Natural killer cell treated with Interleukin-12 subunit alpha and Interleukin-12 subunit beta and Interleukin-15 and Interleukin-18, amount 100 ng/mL, for 72 hours (primary cell): ENCODE results near the gene PAM. TPM values are rescaled to one million over a fixed set of nuclear protein-coding genes. Genes with fewer than 3 reads are reported as not detected.
A peak's percentile ranks its signal among the peaks of the same experiment; 100 is the strongest.
"Not testable (repeated sequence)": the region's sequence is repeated elsewhere in the genome, so short reads cannot be mapped to it uniquely, and the experiment has no call there.

Experiments
- ATAC-seq, 2 donors: fragments of 150-1000 bp; cut with Tn5 transposase in 1 of 2; sonication (Bioruptor Pico), chemical (Tn5 transposase) in 1 of 2; 2 replicates each; pipeline ENCODE4 v1.10.0; 2021
- DNase-seq: peaks from one replicate; pipeline ENCODE4 v3.0.0; 2022; ENCODE audit warnings: low spot score
- H3K27ac Mint-ChIP-seq, 2 donors: 1 replicate in 1 of 2; 2 replicates in 1 of 2; pipeline ENCODE4 v1.8.0; 2022; ENCODE audit warnings: mixed read lengths in 2 of 2, mild to moderate bottlenecking in 1 of 2, moderate library complexity in 1 of 2
- H3K27me3 Mint-ChIP-seq, 2 donors: 1 replicate in 1 of 2; 2 replicates in 1 of 2; pipeline ENCODE4 v1.8.0; 2022; ENCODE audit warnings: mixed read lengths in 2 of 2
- H3K36me3 Mint-ChIP-seq: one replicate; pipeline ENCODE4 v1.8.0; 2022; ENCODE audit warnings: mixed read lengths
- H3K4me1 Mint-ChIP-seq, 2 donors: 1 replicate in 1 of 2; 2 replicates in 1 of 2; pipeline ENCODE4 v1.8.0; 2022; ENCODE audit warnings: low read depth in 2 of 2, mixed read lengths in 2 of 2, mild to moderate bottlenecking in 1 of 2
- H3K4me3 Mint-ChIP-seq: one replicate; pipeline ENCODE4 v1.8.0; 2022; ENCODE audit warnings: mixed read lengths
- H3K9me3 Mint-ChIP-seq: 2 replicates; pipeline ENCODE4 v1.8.0; 2022; ENCODE audit warnings: mixed read lengths
- total RNA-seq, 2 donors: library from RNA; stranded (reverse); gene quantifications; one replicate each; pipeline ENCODE4 v1.2.3, GENCODE V29; 2022

PAM gene
- total RNA-seq, 2 donors from 2014 or later, result 86.3 to 124 TPM

GRCh38 chr5:102737805-102738469 lies 17.2 kb upstream of the PAM start:
- no peaks in the 10 kb centered on the region for H3K36me3 Mint-ChIP-seq
- peaks cover 8 to 9% of the 10 kb centered on the region in 2 donors for H3K27me3 Mint-ChIP-seq
- H3K4me1 Mint-ChIP-seq, result no peaks in the 10 kb centered on the region
- no peaks in the 10 kb centered on the region for H3K9me3 Mint-ChIP-seq
- DNase-seq, result no peak
- H3K4me3 Mint-ChIP-seq, result no peak overlapping the region
- no peak for ATAC-seq
- no peak overlapping the region for H3K27ac Mint-ChIP-seq

GRCh38 chr5:102740515-102740914 lies 14.6 kb upstream of the PAM start:
- no peak overlapping the region for H3K4me3 Mint-ChIP-seq
- no peak overlapping the region for H3K27ac Mint-ChIP-seq
- DNase-seq (no peak), ATAC-seq (no peak)
- H3K4me1 Mint-ChIP-seq, result no peaks in the 10 kb centered on the region
- H3K36me3 Mint-ChIP-seq, result no peaks in the 10 kb centered on the region
- H3K27me3 Mint-ChIP-seq, result peaks cover 7 to 8% of the 10 kb centered on the region in 2 donors
- no peaks in the 10 kb centered on the region for H3K9me3 Mint-ChIP-seq

DNA sequence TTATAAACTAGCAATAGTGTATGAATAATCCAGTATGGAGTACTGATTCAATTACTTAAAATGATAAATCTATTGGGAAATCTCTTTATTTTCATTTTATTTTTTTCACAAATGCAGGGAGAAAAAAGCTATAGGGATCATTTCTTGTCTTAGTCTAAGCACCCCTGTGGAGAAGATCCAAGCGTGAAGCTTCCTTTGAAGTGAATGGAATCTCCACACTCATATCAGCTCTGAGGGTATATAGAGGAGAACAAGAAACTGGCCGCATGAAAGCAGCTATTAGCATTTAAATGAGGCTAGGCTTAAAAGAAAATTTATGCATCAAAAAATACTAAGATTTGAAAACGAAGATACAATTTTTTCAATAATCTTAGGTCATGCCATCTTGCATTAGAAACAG lies 12.9 kb upstream of the PAM start:
- H3K27me3 Mint-ChIP-seq, result peaks cover 2 to 6% of the 10 kb centered on the region in 2 donors
- no peak overlapping the region for H3K4me3 Mint-ChIP-seq
- no peaks in the 10 kb centered on the region for H3K9me3 Mint-ChIP-seq
- ATAC-seq, result no peak
- H3K27ac Mint-ChIP-seq, result no peak overlapping the region
- H3K4me1 Mint-ChIP-seq, result peaks cover 4% of the 10 kb centered on the region in 2 donors
- no peaks in the 10 kb centered on the region for H3K36me3 Mint-ChIP-seq
- no peak for DNase-seq

DNA sequence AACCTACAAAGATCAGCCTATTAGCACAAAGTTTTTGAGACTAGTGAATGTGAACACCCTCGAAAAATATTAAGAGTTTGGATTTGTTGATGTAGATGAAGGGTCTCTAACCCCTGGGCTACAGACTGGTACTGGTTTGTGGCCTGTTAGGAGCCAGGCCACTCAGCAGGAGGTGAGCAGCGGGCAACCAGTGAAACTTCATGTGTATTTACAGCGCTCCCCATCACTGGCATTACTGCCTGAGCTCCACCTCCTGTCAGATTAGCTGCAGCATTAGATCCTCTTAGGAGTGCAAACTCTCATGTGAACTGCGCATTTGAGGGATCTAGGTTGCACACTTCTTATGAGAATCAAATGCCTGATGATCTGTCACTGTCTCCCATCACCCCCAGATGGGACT lies 11.2 kb upstream of the PAM start:
- Mint-ChIP-seq H3K27ac (no peak overlapping the region), H3K9me3 (no peaks in the 10 kb centered on the region), H3K4me1 (peaks cover 5 to 6% of the 10 kb centered on the region in 2 donors), H3K27me3 (peaks cover 0 to 3% of the 10 kb centered on the region in 2 donors), H3K4me3 (no peak overlapping the region), H3K36me3 (no peaks in the 10 kb centered on the region)
- no peak for DNase-seq
- no peak for ATAC-seq

DNA sequence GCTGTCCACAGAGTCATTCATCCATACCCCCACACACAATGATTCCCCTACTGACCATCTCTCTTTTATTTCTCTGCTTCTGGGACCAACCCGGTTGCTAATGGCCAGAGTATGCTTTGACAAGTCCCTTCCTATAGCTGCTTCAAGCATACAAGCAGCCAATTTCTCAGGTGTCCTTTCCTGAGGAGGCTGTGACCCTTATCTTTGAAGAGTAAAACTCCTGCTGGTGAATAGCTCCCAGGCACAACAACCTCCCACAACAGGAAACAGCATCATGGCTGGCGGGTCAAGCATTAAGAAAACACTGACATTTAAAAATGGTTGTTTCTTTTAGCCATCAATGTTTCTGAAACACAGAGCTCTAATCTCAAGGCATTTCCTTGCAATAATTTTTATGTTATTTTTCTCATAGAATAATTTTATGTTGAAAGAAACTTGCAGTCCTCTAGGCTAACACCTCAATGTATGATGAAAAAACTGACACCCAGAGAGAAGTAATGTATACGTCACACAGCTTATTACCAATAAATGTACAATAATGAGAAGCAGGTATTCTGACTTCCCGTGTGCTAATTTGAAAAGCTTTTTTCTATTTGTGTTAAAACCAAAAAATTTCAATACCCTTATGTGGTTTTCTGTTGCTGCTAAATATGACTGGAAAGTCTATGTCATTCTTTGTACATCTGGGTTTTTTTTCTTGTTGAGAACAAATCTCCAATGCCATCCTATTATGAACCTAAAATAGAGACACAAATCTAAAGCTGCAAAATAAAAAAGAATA lies 7.5 kb upstream of the PAM start:
- peak in 1 of 2 donors; percentile 43 for ATAC-seq
- no peak for DNase-seq
- H3K4me3 Mint-ChIP-seq, result no peak overlapping the region
- peaks cover under 1 to 3% of the 10 kb centered on the region in 2 donors for H3K27me3 Mint-ChIP-seq
- no peaks in the 10 kb centered on the region for H3K36me3 Mint-ChIP-seq
- no peaks in the 10 kb centered on the region for H3K9me3 Mint-ChIP-seq
- H3K27ac Mint-ChIP-seq, result peak overlapping the region in 1 of 2 donors; percentile 28
- peaks cover 5 to 6% of the 10 kb centered on the region in 2 donors for H3K4me1 Mint-ChIP-seq

- ATAC-seq (no peak), DNase-seq (no peak)
- H3K4me3 Mint-ChIP-seq, result no peak overlapping the region
- peaks cover 13 to 21% of the 10 kb centered on the region in 2 donors for H3K4me1 Mint-ChIP-seq
- H3K9me3 Mint-ChIP-seq, result no peaks in the 10 kb centered on the region
- H3K36me3 Mint-ChIP-seq, result no peaks in the 10 kb centered on the region
- H3K27me3 Mint-ChIP-seq, result peaks cover 10 to 11% of the 10 kb centered on the region in 2 donors
- H3K27ac Mint-ChIP-seq, result no peak overlapping the region
These were observed 5.6 kb upstream of the PAM start for GRCh38 chr5:102749416-102750030.

GRCh38 chr5:102750151-102750834 lies 4.8 kb upstream of the PAM start:
- H3K27ac Mint-ChIP-seq, result no peak overlapping the region
- H3K4me1 Mint-ChIP-seq, result peaks cover 16 to 21% of the 10 kb centered on the region in 2 donors

DNA sequence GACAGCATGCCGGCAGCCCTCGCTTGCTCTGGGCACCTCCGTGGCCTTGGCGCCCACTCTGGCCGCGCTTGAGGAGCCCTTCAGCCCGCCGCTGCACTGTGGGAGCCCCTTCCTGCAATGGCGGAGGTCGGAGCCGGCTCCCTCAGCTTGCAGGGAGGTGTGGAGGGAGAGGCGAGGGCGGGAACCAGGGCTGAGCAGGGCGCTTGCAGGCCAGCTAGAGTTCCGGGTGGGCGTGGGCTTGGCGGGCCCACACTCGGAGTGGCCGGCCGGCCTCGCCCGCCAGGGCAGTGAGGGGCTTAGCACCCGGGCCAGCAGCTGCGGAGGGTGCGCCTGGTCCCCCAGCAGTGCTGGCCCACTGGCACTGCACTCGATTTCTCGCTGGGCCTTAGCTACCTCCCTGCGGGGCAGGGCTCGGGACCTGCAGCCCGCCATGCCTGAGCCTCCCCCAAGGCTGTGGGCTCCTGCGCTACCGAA lies 3.2 kb upstream of the PAM start:
- Mint-ChIP-seq H3K4me1 (peaks cover 27 to 28% of the 10 kb centered on the region in 2 donors), H3K27me3 (peaks cover 9 to 11% of the 10 kb centered on the region in 2 donors)
- H3K27ac Mint-ChIP-seq, H3K9me3 Mint-ChIP-seq, ATAC-seq, H3K36me3 Mint-ChIP-seq, DNase-seq, H3K4me3 Mint-ChIP-seq: not testable (repeated sequence)

More at GRCh38 chr5:102750151-102750834, 4.8 kb upstream of the PAM start:
- ATAC-seq, result no peak
- H3K4me3 Mint-ChIP-seq, result no peak overlapping the region
- DNase-seq, result no peak
- H3K9me3 Mint-ChIP-seq, result no peaks in the 10 kb centered on the region
- H3K27me3 Mint-ChIP-seq, result peaks cover 10 to 11% of the 10 kb centered on the region in 2 donors
- H3K36me3 Mint-ChIP-seq, result no peaks in the 10 kb centered on the region

- H3K9me3 Mint-ChIP-seq, result no peaks in the 10 kb centered on the region
- no peak for ATAC-seq
- peak overlapping the region; percentile 44 to 98 for H3K27ac Mint-ChIP-seq
- no peaks in the 10 kb centered on the region for H3K36me3 Mint-ChIP-seq
- H3K27me3 Mint-ChIP-seq, result peaks cover 6 to 11% of the 10 kb centered on the region in 2 donors
- DNase-seq, result no peak
- H3K4me3 Mint-ChIP-seq, result peak overlapping the region; percentile 97
- H3K4me1 Mint-ChIP-seq, result peaks cover 33 to 34% of the 10 kb centered on the region in 2 donors
These were observed 977 bp upstream of the PAM start for GRCh38 chr5:102753889-102754766.

- H3K36me3 Mint-ChIP-seq, result no peaks in the 10 kb centered on the region
- ATAC-seq (peak; percentile 76 to 83), DNase-seq (peak; percentile 83)
- peak overlapping the region; percentile 94 to 98 for H3K27ac Mint-ChIP-seq
- peaks cover 6 to 11% of the 10 kb centered on the region in 2 donors for H3K27me3 Mint-ChIP-seq
- H3K4me3 Mint-ChIP-seq, result peak overlapping the region; percentile 97
- no peaks in the 10 kb centered on the region for H3K9me3 Mint-ChIP-seq
- H3K4me1 Mint-ChIP-seq, result peaks cover 44 to 48% of the 10 kb centered on the region in 2 donors
These were observed 724 bp downstream of the PAM start for GRCh38 chr5:102755686-102756371.

DNA sequence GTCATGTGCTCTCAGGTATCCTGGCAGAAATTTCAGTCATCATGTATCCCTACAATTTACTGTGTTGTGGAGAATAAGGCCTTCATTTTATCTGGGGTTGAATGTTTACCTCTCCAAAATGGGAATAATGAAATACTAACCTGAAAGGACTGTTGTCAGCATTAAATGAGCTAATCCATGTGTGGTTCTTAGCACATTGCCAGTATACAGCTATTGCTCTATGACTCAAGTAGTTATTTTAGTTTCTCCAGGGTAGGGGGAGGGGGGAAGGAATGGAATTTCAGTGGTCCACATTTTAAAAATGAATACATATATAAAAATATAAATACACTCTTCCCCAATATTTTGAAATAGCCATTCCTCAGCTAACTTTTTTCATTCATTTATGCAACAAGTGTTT lies 3.5 kb downstream of the PAM start:
- Mint-ChIP-seq H3K36me3 (no peaks in the 10 kb centered on the region), H3K27me3 (peaks cover 0 to under 1% of the 10 kb centered on the region in 2 donors), H3K4me1 (peaks cover 58 to 70% of the 10 kb centered on the region in 2 donors), H3K27ac (peak overlapping the region in 1 of 2 donors; percentile 49), H3K4me3 (no peak overlapping the region), H3K9me3 (peaks cover 3% of the 10 kb centered on the region)
- DNase-seq (no peak), ATAC-seq (no peak)

- Mint-ChIP-seq H3K4me3 (no peak overlapping the region), H3K4me1 (peaks cover 55 to 71% of the 10 kb centered on the region in 2 donors), H3K27ac (peak overlapping the region in 1 of 2 donors; percentile 10), H3K9me3 (peaks cover 6% of the 10 kb centered on the region), H3K36me3 (no peaks in the 10 kb centered on the region), H3K27me3 (no peaks in the 10 kb centered on the region)
- no peak for ATAC-seq
- no peak for DNase-seq
These were observed 4.2 kb downstream of the PAM start for GRCh38 chr5:102759289-102759688.
